GM23338 (cell line): ENCODE results near the gene PSMB11. TPM values are rescaled to one million over a fixed set of nuclear protein-coding genes. Genes with fewer than 3 reads are reported as not detected.

Source experiments
- ATAC-seq: fragments of 200-7000 bp; cut with Tn5 transposase; 3 replicates; pipeline ENCODE4 v1.9.1; 2020
- DNase-seq: peaks from one replicate; pipeline ENCODE4 v3.0.0-alpha.2; 2015; ENCODE audit warnings: low spot score
- H2AFZ ChIP-seq: fragments of 200-600 bp; sonication (generic); 2 replicates; pipeline ENCODE4 v1.8.0; 2016; ENCODE audit warnings: antibody characterized with exemption, mild to moderate bottlenecking, moderate library complexity
- H3F3A ChIP-seq: fragments of 200-600 bp; sonication (generic); replicated peaks from 2 replicates; pipeline ENCODE4 v1.8.0; 2017; ENCODE audit warnings: antibody characterized with exemption, mixed run types, low read depth
- H3K27ac ChIP-seq: fragments of 200-600 bp; sonication (generic); 2 replicates; pipeline ENCODE4 v1.6.1; 2016; ENCODE audit warnings: low read depth
- H3K27me3 ChIP-seq: fragments of 200-600 bp; sonication (generic); 2 replicates; pipeline ENCODE4 v1.8.0; 2016; ENCODE audit warnings: mild to moderate bottlenecking, mixed run types, moderate library complexity; ENCODE audit not compliant: insufficient read depth
- H3K36me3 ChIP-seq: fragments of 200-600 bp; sonication (generic); 2 replicates; pipeline ENCODE4 v1.8.0; 2016; ENCODE audit warnings: mild to moderate bottlenecking; ENCODE audit not compliant: insufficient read depth
- H3K4me1 ChIP-seq: fragments of 200-600 bp; sonication (generic); 2 replicates; pipeline ENCODE4 v1.8.0; 2016; ENCODE audit warnings: mild to moderate bottlenecking, moderate library complexity; ENCODE audit not compliant: insufficient read depth
- H3K4me2 ChIP-seq: fragments of 200-600 bp; sonication (generic); 2 replicates; pipeline ENCODE4 v1.7.1; 2017; ENCODE audit warnings: mixed run types
- H3K4me3 ChIP-seq: fragments of 200-600 bp; sonication (generic); 2 replicates; pipeline ENCODE4 v1.6.1; 2016; ENCODE audit warnings: mixed run types
- H3K79me2 ChIP-seq: fragments of 200-600 bp; sonication (generic); replicated peaks from 2 replicates; pipeline ENCODE4 v1.8.0; 2017; ENCODE audit warnings: mild to moderate bottlenecking; ENCODE audit not compliant: insufficient read depth
- H3K9me2 ChIP-seq: fragments of 200-600 bp; sonication (generic); 2 replicates; pipeline ENCODE4 v1.8.0; 2017; ENCODE audit not compliant: insufficient read depth
- H4K20me1 ChIP-seq: fragments of 200-600 bp; sonication (generic); replicated peaks from 2 replicates; pipeline ENCODE4 v1.8.0; 2017; ENCODE audit warnings: mild to moderate bottlenecking; ENCODE audit not compliant: insufficient read depth
- H3K27ac Mint-ChIP-seq: 2 replicates; pipeline ENCODE4 v1.8.0; 2020; ENCODE audit warnings: inconsistent platforms, mild to moderate bottlenecking, moderate library complexity, mixed read lengths
- H3K27me3 Mint-ChIP-seq: 3 replicates; pipeline ENCODE4 v1.8.0; 2022; ENCODE audit warnings: low read depth, mild to moderate bottlenecking, moderate library complexity, mixed read lengths, inconsistent platforms; ENCODE audit not compliant: insufficient read depth, poor library complexity
- H3K36me3 Mint-ChIP-seq: 3 replicates; pipeline ENCODE4 v1.8.0; 2021; ENCODE audit warnings: low read depth, mild to moderate bottlenecking, inconsistent platforms, moderate library complexity, mixed read lengths
- H3K4me1 Mint-ChIP-seq: 3 replicates; pipeline ENCODE4 v1.8.0; 2020; ENCODE audit warnings: mild to moderate bottlenecking, inconsistent platforms, mixed read lengths
- H3K4me3 Mint-ChIP-seq: 3 replicates; pipeline ENCODE4 v1.8.0; 2021; ENCODE audit warnings: moderate library complexity, mild to moderate bottlenecking, inconsistent platforms, mixed read lengths
- H3K9me3 Mint-ChIP-seq: 3 replicates; pipeline ENCODE4 v1.8.0; 2020; ENCODE audit warnings: moderate library complexity, mild to moderate bottlenecking, inconsistent platforms, mixed read lengths
- CREB1 ChIP-seq: fragments of 250-450 bp; sonication (Bioruptor Pico); IDR thresholded peaks from 2 replicates; pipeline ENCODE4 v1.5.0; 2020; ENCODE audit warnings: low read depth, mild to moderate bottlenecking, moderate library complexity
- EZH2 ChIP-seq: fragments of 200-600 bp; sonication (generic); IDR thresholded peaks from one replicate; pipeline ENCODE4 v1.8.0; 2017; ENCODE audit warnings: antibody characterized with exemption, mild to moderate bottlenecking, low read depth; ENCODE audit not compliant: unreplicated experiment
- EZH2phosphoT487 ChIP-seq: fragments of 200-600 bp; sonication (generic); IDR thresholded peaks from one replicate; pipeline ENCODE4 v1.8.1; 2018; ENCODE audit warnings: antibody characterized with exemption; ENCODE audit not compliant: unreplicated experiment
- ZNF331 ChIP-seq: fragments of 250-450 bp; sonication (Bioruptor Pico); IDR thresholded peaks from 2 replicates; pipeline ENCODE4 v1.5.0; 2020; ENCODE audit warnings: low read depth, mild to moderate bottlenecking, moderate library complexity
- polyA plus RNA-seq: library from polyadenylated mRNA; unstranded; fragments of >200 nt; fragmentation: Nextera tagmentation; extraction: Ambion mirVana; gene quantifications from 2 replicates; pipeline ENCODE4 v1.2.1, GENCODE V29; 2016
- total RNA-seq: library from RNA; depleted of rRNA; stranded (reverse); fragments of >200 nt; shearing (Covaris generic); gene quantifications from 2 replicates; pipeline ENCODE4 v1.2.3, GENCODE V29; 2014
- TF ChIP-seq, protein P1 (sequence below): IDR thresholded peaks from 2 replicates; pipeline ENCODE4 v1.6.1; 2016; ENCODE audit warnings: antibody characterized with exemption
- TF ChIP-seq, protein P2 (sequence below): fragments of 250-450 bp; sonication (Bioruptor Pico); IDR thresholded peaks from 2 replicates; pipeline ENCODE4 v1.5.0; 2020; ENCODE audit warnings: mild to moderate bottlenecking, moderate library complexity

Gene PSMB11
- total and polyA plus RNA-seq, 2 experiments from 2014 or later, result 0.07 TPM; not detected in 1

GRCh38 chr14:23066855-23067744 lies 25.1 kb downstream of the PSMB11 start:
- Histone ChIP-seq H3K4me2 (no peak overlapping the region), H3K79me2 (peaks cover 67% of the 10 kb centered on the region), H3K9me2 (no peaks in the 10 kb centered on the region), H3K36me3 (peaks cover 59% of the 10 kb centered on the region), H4K20me1 (peaks cover 57% of the 10 kb centered on the region), H2AFZ (no peak overlapping the region), H3F3A (peaks cover 70% of the 10 kb centered on the region), H3K4me1 (peaks cover 24% of the 10 kb centered on the region), H3K27me3 (no peaks in the 10 kb centered on the region), H3K27ac (no peak overlapping the region; the same call in 1 of the 2 replicates), H3K4me3 (no peak overlapping the region)
- ATAC-seq, result no peak
- Mint-ChIP-seq H3K4me1 (peaks cover 38% of the 10 kb centered on the region), H3K27me3 (peaks cover 16% of the 10 kb centered on the region), H3K9me3 (no peaks in the 10 kb centered on the region), H3K27ac (no peak overlapping the region), H3K4me3 (no peak overlapping the region), H3K36me3 (peaks cover 84% of the 10 kb centered on the region)
- DNase-seq, result no peak
- TF ChIP-seq ZNF331 (no peak), CREB1 (no peak), EZH2 (no peak), EZH2phosphoT487 (no peak)
- TF ChIP-seq, protein P1, sequence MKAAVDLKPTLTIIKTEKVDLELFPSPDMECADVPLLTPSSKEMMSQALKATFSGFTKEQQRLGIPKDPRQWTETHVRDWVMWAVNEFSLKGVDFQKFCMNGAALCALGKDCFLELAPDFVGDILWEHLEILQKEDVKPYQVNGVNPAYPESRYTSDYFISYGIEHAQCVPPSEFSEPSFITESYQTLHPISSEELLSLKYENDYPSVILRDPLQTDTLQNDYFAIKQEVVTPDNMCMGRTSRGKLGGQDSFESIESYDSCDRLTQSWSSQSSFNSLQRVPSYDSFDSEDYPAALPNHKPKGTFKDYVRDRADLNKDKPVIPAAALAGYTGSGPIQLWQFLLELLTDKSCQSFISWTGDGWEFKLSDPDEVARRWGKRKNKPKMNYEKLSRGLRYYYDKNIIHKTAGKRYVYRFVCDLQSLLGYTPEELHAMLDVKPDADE, result no peak
- TF ChIP-seq, protein P2, sequence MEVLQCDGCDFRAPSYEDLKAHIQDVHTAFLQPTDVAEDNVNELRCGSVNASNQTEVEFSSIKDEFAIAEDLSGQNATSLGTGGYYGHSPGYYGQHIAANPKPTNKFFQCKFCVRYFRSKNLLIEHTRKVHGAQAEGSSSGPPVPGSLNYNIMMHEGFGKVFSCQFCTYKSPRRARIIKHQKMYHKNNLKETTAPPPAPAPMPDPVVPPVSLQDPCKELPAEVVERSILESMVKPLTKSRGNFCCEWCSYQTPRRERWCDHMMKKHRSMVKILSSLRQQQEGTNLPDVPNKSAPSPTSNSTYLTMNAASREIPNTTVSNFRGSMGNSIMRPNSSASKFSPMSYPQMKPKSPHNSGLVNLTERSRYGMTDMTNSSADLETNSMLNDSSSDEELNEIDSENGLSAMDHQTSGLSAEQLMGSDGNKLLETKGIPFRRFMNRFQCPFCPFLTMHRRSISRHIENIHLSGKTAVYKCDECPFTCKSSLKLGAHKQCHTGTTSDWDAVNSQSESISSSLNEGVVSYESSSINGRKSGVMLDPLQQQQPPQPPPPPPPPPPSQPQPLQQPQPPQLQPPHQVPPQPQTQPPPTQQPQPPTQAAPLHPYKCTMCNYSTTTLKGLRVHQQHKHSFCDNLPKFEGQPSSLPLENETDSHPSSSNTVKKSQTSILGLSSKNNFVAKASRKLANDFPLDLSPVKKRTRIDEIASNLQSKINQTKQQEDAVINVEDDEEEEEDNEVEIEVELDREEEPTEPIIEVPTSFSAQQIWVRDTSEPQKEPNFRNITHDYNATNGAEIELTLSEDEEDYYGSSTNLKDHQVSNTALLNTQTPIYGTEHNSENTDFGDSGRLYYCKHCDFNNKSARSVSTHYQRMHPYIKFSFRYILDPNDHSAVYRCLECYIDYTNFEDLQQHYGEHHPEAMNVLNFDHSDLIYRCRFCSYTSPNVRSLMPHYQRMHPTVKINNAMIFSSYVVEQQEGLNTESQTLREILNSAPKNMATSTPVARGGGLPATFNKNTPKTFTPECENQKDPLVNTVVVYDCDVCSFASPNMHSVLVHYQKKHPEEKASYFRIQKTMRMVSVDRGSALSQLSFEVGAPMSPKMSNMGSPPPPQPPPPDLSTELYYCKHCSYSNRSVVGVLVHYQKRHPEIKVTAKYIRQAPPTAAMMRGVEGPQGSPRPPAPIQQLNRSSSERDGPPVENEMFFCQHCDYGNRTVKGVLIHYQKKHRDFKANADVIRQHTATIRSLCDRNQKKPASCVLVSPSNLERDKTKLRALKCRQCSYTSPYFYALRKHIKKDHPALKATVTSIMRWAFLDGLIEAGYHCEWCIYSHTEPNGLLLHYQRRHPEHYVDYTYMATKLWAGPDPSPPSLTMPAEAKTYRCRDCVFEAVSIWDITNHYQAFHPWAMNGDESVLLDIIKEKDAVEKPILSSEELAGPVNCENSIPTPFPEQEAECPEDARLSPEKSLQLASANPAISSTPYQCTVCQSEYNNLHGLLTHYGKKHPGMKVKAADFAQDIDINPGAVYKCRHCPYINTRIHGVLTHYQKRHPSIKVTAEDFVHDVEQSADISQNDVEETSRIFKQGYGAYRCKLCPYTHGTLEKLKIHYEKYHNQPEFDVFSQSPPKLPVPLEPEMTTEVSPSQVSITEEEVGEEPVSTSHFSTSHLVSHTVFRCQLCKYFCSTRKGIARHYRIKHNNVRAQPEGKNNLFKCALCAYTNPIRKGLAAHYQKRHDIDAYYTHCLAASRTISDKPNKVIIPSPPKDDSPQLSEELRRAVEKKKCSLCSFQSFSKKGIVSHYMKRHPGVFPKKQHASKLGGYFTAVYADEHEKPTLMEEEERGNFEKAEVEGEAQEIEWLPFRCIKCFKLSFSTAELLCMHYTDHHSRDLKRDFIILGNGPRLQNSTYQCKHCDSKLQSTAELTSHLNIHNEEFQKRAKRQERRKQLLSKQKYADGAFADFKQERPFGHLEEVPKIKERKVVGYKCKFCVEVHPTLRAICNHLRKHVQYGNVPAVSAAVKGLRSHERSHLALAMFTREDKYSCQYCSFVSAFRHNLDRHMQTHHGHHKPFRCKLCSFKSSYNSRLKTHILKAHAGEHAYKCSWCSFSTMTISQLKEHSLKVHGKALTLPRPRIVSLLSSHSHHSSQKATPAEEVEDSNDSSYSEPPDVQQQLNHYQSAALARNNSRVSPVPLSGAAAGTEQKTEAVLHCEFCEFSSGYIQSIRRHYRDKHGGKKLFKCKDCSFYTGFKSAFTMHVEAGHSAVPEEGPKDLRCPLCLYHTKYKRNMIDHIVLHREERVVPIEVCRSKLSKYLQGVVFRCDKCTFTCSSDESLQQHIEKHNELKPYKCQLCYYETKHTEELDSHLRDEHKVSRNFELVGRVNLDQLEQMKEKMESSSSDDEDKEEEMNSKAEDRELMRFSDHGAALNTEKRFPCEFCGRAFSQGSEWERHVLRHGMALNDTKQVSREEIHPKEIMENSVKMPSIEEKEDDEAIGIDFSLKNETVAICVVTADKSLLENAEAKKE (CRISPR knock-in tag), result no peak
